ENCODE results near the gene SIGLEC10.
"Not testable (repeated sequence)": the region's sequence is repeated elsewhere in the genome, so short reads cannot be mapped to it uniquely, and the experiment has no call there.

SIGLEC10 gene

GRCh38 chr19:51439021-51439465, 21.6 kb upstream of the SIGLEC10 start:
- DNase-seq (ENCODE audit: low read depth in 2 of 2): peak in 1 of 2 donors; percentile 19

- DNase-seq (ENCODE audit: low read depth in 2 of 2): no peak
These were observed 17.0 kb upstream of the SIGLEC10 start for GRCh38 chr19:51434456-51434855.

- no peak for DNase-seq (ENCODE audit: low read depth in 2 of 2)
These were observed 15.6 kb upstream of the SIGLEC10 start for GRCh38 chr19:51433043-51433442.

GRCh38 chr19:51431124-51431523, 13.7 kb upstream of the SIGLEC10 start:
- DNase-seq (ENCODE audit: low read depth in 2 of 2): no peak

- DNase-seq (ENCODE audit: low read depth in 2 of 2): no peak
These were observed 12.8 kb upstream of the SIGLEC10 start for GRCh38 chr19:51430221-51430620.

GRCh38 chr19:51427201-51427600, 9.8 kb upstream of the SIGLEC10 start:
- DNase-seq (ENCODE audit: low read depth in 2 of 2): no peak

GRCh38 chr19:51422053-51422448, 4.6 kb upstream of the SIGLEC10 start:
- DNase-seq (ENCODE audit: low read depth in 2 of 2): peak; percentile 52 to 70

GRCh38 chr19:51421229-51422052, 4.0 kb upstream of the SIGLEC10 start:
- no peak for DNase-seq (ENCODE audit: low read depth in 2 of 2)

- DNase-seq (ENCODE audit: low read depth in 2 of 2): not testable (repeated sequence)
These were observed 3.1 kb upstream of the SIGLEC10 start for GRCh38 chr19:51420511-51420910.

GRCh38 chr19:51418707-51419106, 1.3 kb upstream of the SIGLEC10 start:
- DNase-seq (ENCODE audit: low read depth in 2 of 2): no peak

GRCh38 chr19:51417810-51418157, 342 bp upstream of the SIGLEC10 start:
- no peak for DNase-seq (ENCODE audit: low read depth in 2 of 2)

GRCh38 chr19:51416422-51416821, 1.0 kb downstream of the SIGLEC10 start:
- DNase-seq (ENCODE audit: low read depth in 2 of 2): not testable (repeated sequence)

GRCh38 chr19:51415187-51415586, 2.3 kb downstream of the SIGLEC10 start:
- DNase-seq (ENCODE audit: low read depth in 2 of 2): no peak

- no peak for DNase-seq (ENCODE audit: low read depth in 2 of 2)
These were observed 6.3 kb downstream of the SIGLEC10 start for GRCh38 chr19:51410950-51411748.

GRCh38 chr19:51407511-51408131, 9.8 kb downstream of the SIGLEC10 start:
- DNase-seq (ENCODE audit: low read depth in 2 of 2): no peak

GRCh38 chr19:51402117-51402516, 15.3 kb downstream of the SIGLEC10 start:
- DNase-seq (ENCODE audit: low read depth in 2 of 2): no peak

- not testable (repeated sequence) for DNase-seq (ENCODE audit: low read depth in 2 of 2)
These were observed 17.5 kb downstream of the SIGLEC10 start for GRCh38 chr19:51399936-51400335.

- no peak for DNase-seq (ENCODE audit: low read depth in 2 of 2)
These were observed 18.2 kb downstream of the SIGLEC10 start for GRCh38 chr19:51399231-51399630.

- no peak for DNase-seq (ENCODE audit: low read depth in 2 of 2)
These were observed 19.2 kb downstream of the SIGLEC10 start for GRCh38 chr19:51398096-51398704.

- not testable (repeated sequence) for DNase-seq (ENCODE audit: low read depth in 2 of 2)
These were observed 20.0 kb downstream of the SIGLEC10 start for GRCh38 chr19:51397453-51397852.

- no peak for DNase-seq (ENCODE audit: low read depth in 2 of 2)
These were observed 21.3 kb downstream of the SIGLEC10 start for GRCh38 chr19:51396175-51396574.

Measured in stimulated activated CD8-positive, alpha-beta memory T cell treated with anti-CD3 and anti-CD28 coated beads, Interleukin-7, amount 100 ng/mL, for 4 hours (primary cell).